ENCODE data around the gene TNNT3.
"Not testable (repeated sequence)": the region's sequence is repeated elsewhere in the genome, so short reads cannot be mapped to it uniquely, and the experiment has no call there.

The TNNT3 gene

GRCh38 chr11:1881442-1882264 lies 37.9 kb upstream of the TNNT3 start:
- DNase-seq = no peak

GRCh38 chr11:1882265-1883238 lies 37.0 kb upstream of the TNNT3 start:
- DNase-seq = peak; percentile 36 to 48

GRCh38 chr11:1883346-1884302 lies 35.9 kb upstream of the TNNT3 start:
- DNase-seq = no peak

- no peak for DNase-seq
Measured at GRCh38 chr11:1884303-1884700, 35.2 kb upstream of the TNNT3 start.

- DNase-seq = not testable (repeated sequence)
Measured at GRCh38 chr11:1886551-1886950, 33.0 kb upstream of the TNNT3 start.

- no peak for DNase-seq
Measured at GRCh38 chr11:1887451-1888346, 31.8 kb upstream of the TNNT3 start.

- DNase-seq = no peak
Measured at GRCh38 chr11:1888347-1888753, 31.2 kb upstream of the TNNT3 start.

GRCh38 chr11:1888811-1889210 lies 30.7 kb upstream of the TNNT3 start:
- DNase-seq = no peak

GRCh38 chr11:1889224-1889930 lies 30.1 kb upstream of the TNNT3 start:
- peak; percentile 68 to 71 for DNase-seq

GRCh38 chr11:1889941-1890855 lies 29.3 kb upstream of the TNNT3 start:
- DNase-seq = peak; percentile 19 to 22

GRCh38 chr11:1890856-1891830 lies 28.4 kb upstream of the TNNT3 start:
- DNase-seq = peak in 1 of 2 experiments; percentile 27

- DNase-seq = no peak
Measured at GRCh38 chr11:1891831-1892115, 27.7 kb upstream of the TNNT3 start, which contains the start of gene PRR33. Gene PRR33, minus strand, starts transcription at chr11:1891895. Its CDS starts 1,311 bp downstream, at chr11:1890584.

- DNase-seq = no peak
Measured at GRCh38 chr11:1892116-1892515, 27.4 kb upstream of the TNNT3 start.

GRCh38 chr11:1892558-1892957 lies 26.9 kb upstream of the TNNT3 start:
- DNase-seq = no peak

GRCh38 chr11:1893581-1894359 lies 25.7 kb upstream of the TNNT3 start:
- DNase-seq = no peak

- no peak for DNase-seq
Measured at GRCh38 chr11:1894759-1895158, 24.7 kb upstream of the TNNT3 start.

GRCh38 chr11:1896468-1896867 lies 23.0 kb upstream of the TNNT3 start:
- no peak for DNase-seq

GRCh38 chr11:1896923-1897322 lies 22.6 kb upstream of the TNNT3 start:
- DNase-seq = no peak
